Astrocyte (in vitro differentiated cells and primary cell): ENCODE measurements around the gene AP1B1. TPM values are rescaled to one million over a fixed set of nuclear protein-coding genes. Genes with fewer than 3 reads are reported as not detected.

Experiments used
- DNase-seq: peaks from one replicate; pipeline ENCODE4 v3.0.0-alpha.2; 2010; ENCODE audit warnings: low read depth
- FAIRE-seq: peaks from 2 replicates; lab custom pipeline; 2011; peaks lifted over from hg19 to GRCh38; lab: Jason Lieb, UNC
- H2AFZ ChIP-seq: 2 replicates; pipeline ENCODE4 v1.6.0; 2012; ENCODE audit warnings: low read depth, low read length, inconsistent platforms
- H3K27ac ChIP-seq: 2 replicates; pipeline ENCODE4 v1.5.1; 2011; ENCODE audit warnings: low read depth, low read length, inconsistent platforms
- H3K27me3 ChIP-seq: 2 replicates; pipeline ENCODE4 v1.6.0; 2011; ENCODE audit warnings: low read length, inconsistent platforms; ENCODE audit not compliant: insufficient read depth
- H3K36me3 ChIP-seq: 2 replicates; pipeline ENCODE4 v1.5.1; 2011; ENCODE audit warnings: low read length, inconsistent platforms; ENCODE audit not compliant: insufficient read depth
- H3K4me1 ChIP-seq: 2 replicates; pipeline ENCODE4 v1.5.1; 2011; ENCODE audit warnings: low read length, inconsistent platforms; ENCODE audit not compliant: insufficient read depth
- H3K4me2 ChIP-seq: 2 replicates; pipeline ENCODE4 v1.6.0; 2012; ENCODE audit warnings: low read length, inconsistent platforms
- H3K4me3 ChIP-seq: 2 replicates; pipeline ENCODE4 v1.5.1; 2011; ENCODE audit warnings: low read depth, mild to moderate bottlenecking, low read length, inconsistent platforms; ENCODE audit not compliant: insufficient read depth
- H3K79me2 ChIP-seq: 2 replicates; pipeline ENCODE4 v1.6.0; 2012; ENCODE audit warnings: mild to moderate bottlenecking, low read length, inconsistent platforms; ENCODE audit not compliant: insufficient read depth
- H3K9ac ChIP-seq: 2 replicates; pipeline ENCODE4 v1.6.0; 2012; ENCODE audit warnings: mild to moderate bottlenecking, low read length, inconsistent platforms
- H3K9me3 ChIP-seq: 2 replicates; pipeline ENCODE4 v1.5.1; 2012; ENCODE audit warnings: low read depth, mild to moderate bottlenecking, low read length, inconsistent platforms; ENCODE audit not compliant: insufficient read depth
- H4K20me1 ChIP-seq: 2 replicates; pipeline ENCODE4 v1.6.0; 2012; ENCODE audit warnings: low read length, inconsistent platforms; ENCODE audit not compliant: insufficient read depth
- H3K27ac Mint-ChIP-seq: one replicate; pipeline ENCODE4 v1.8.0; 2021; ENCODE audit warnings: mild to moderate bottlenecking, mixed read lengths; ENCODE audit not compliant: unreplicated experiment
- H3K27me3 Mint-ChIP-seq: one replicate; pipeline ENCODE4 v1.8.0; 2021; ENCODE audit warnings: low read depth, mixed read lengths; ENCODE audit not compliant: unreplicated experiment
- H3K36me3 Mint-ChIP-seq: one replicate; pipeline ENCODE4 v1.8.0; 2021; ENCODE audit warnings: low read depth, mixed read lengths; ENCODE audit not compliant: unreplicated experiment
- H3K4me1 Mint-ChIP-seq: one replicate; pipeline ENCODE4 v1.8.0; 2021; ENCODE audit warnings: low read depth, mixed read lengths; ENCODE audit not compliant: unreplicated experiment
- H3K4me3 Mint-ChIP-seq: one replicate; pipeline ENCODE4 v1.8.0; 2021; ENCODE audit warnings: mild to moderate bottlenecking, moderate library complexity, mixed read lengths; ENCODE audit not compliant: unreplicated experiment
- H3K9me3 Mint-ChIP-seq: one replicate; pipeline ENCODE4 v1.8.0; 2021; ENCODE audit warnings: mild to moderate bottlenecking, mixed read lengths; ENCODE audit not compliant: unreplicated experiment
- EZH2 ChIP-seq: IDR thresholded peaks from 2 replicates; pipeline ENCODE4 v1.6.1; 2012; ENCODE audit warnings: mild to moderate bottlenecking, low read length, inconsistent platforms; ENCODE audit not compliant: insufficient read depth
- total RNA-seq: library from RNA; stranded (reverse); gene quantifications from 2 replicates; pipeline ENCODE4 v1.2.1, GENCODE V29; 2021
- TF ChIP-seq, protein P1 (sequence below): IDR thresholded peaks from 2 replicates; pipeline ENCODE4 v1.5.1; 2011; ENCODE audit warnings: low read depth, mild to moderate bottlenecking, inconsistent platforms, low read length, moderate library complexity; ENCODE audit not compliant: insufficient read depth

AP1B1 gene
- total RNA-seq, 1 donor from 2014 or later, result 69.5 TPM

DNA sequence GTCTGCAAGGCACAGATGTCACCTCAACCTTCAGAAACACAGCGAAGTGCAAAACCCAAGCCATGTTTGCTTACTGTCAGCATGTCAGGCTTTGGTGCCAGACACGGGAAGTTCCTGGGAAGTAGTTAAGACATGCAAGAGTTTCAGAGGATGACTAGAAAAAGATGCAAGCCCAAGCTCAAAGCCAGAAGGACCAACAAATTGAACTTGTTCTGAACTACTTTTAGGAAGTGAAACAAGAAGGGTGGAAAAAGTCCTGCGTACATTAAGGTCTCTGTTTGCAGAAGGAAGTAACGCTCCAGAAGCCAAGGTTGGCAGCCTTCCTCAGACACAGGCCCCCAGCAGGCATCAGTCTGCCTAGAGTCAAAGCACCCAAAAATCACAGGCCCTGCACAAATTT, 2.6 kb downstream of the AP1B1 start:
- H3K27me3 Mint-ChIP-seq, result no peaks in the 10 kb centered on the region
- Histone ChIP-seq H2AFZ (no peak overlapping the region), H3K36me3 (peaks cover 4% of the 10 kb centered on the region), H3K27ac (no peak overlapping the region), H3K4me3 (no peak overlapping the region), H4K20me1 (peaks cover 58% of the 10 kb centered on the region), H3K4me2 (no peak overlapping the region), H3K9me3 (no peaks in the 10 kb centered on the region), H3K4me1 (peaks cover 16% of the 10 kb centered on the region), H3K27me3 (no peaks in the 10 kb centered on the region), H3K9ac (no peak overlapping the region), H3K79me2 (peaks cover 69% of the 10 kb centered on the region)
- peaks cover 2% of the 10 kb centered on the region for H3K36me3 Mint-ChIP-seq
- H3K4me1 Mint-ChIP-seq, result peaks cover 11% of the 10 kb centered on the region
- TF ChIP-seq, protein P1, sequence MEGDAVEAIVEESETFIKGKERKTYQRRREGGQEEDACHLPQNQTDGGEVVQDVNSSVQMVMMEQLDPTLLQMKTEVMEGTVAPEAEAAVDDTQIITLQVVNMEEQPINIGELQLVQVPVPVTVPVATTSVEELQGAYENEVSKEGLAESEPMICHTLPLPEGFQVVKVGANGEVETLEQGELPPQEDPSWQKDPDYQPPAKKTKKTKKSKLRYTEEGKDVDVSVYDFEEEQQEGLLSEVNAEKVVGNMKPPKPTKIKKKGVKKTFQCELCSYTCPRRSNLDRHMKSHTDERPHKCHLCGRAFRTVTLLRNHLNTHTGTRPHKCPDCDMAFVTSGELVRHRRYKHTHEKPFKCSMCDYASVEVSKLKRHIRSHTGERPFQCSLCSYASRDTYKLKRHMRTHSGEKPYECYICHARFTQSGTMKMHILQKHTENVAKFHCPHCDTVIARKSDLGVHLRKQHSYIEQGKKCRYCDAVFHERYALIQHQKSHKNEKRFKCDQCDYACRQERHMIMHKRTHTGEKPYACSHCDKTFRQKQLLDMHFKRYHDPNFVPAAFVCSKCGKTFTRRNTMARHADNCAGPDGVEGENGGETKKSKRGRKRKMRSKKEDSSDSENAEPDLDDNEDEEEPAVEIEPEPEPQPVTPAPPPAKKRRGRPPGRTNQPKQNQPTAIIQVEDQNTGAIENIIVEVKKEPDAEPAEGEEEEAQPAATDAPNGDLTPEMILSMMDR, result no peak
- TF ChIP-seq EZH2, result no peak
- no peaks in the 10 kb centered on the region for H3K9me3 Mint-ChIP-seq
- H3K27ac Mint-ChIP-seq, result no peak overlapping the region
- H3K4me3 Mint-ChIP-seq, result no peak overlapping the region
- no peak for FAIRE-seq
- no peak for DNase-seq

DNA sequence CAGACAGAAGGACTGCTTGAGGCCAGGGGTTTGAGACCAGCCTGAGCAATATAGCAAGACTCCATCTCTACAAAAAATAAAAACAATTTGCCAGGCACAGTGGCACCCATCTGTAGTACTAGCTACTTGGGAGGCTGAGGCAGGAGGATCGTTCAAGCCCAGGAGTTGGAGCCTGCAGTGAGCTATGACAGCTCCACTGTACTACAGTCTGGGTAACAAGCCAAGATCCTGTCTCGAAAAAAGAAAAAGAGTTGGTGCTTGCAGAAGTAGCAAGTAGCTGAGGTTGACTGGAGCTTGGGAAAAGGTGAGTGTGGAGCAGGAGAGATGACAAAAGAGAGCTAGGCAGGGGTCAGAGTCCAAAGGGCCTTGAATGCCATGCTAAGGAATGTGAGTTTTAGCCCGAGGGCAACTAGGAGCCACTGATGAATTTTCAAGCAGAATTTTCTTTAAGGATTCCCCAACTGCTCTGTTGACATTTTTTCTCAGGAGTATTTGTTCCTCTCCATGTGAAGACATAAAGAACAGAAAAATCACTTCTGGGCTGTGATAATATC, 3.1 kb downstream of the AP1B1 start:
- Histone ChIP-seq H3K9me3 (no peaks in the 10 kb centered on the region), H3K4me1 (peaks cover 16% of the 10 kb centered on the region), H3K4me2 (no peak overlapping the region), H4K20me1 (peaks cover 62% of the 10 kb centered on the region), H3K36me3 (peaks cover 4% of the 10 kb centered on the region), H3K9ac (no peak overlapping the region), H3K27me3 (no peaks in the 10 kb centered on the region), H3K4me3 (no peak overlapping the region), H3K27ac (no peak overlapping the region), H2AFZ (no peak overlapping the region), H3K79me2 (peaks cover 73% of the 10 kb centered on the region)
- no peaks in the 10 kb centered on the region for H3K27me3 Mint-ChIP-seq
- peaks cover 2% of the 10 kb centered on the region for H3K36me3 Mint-ChIP-seq
- H3K4me1 Mint-ChIP-seq, result peaks cover 15% of the 10 kb centered on the region
- H3K9me3 Mint-ChIP-seq, result no peaks in the 10 kb centered on the region
- DNase-seq, result no peak
- no peak for TF ChIP-seq EZH2
- TF ChIP-seq, protein P1, result no peak
- FAIRE-seq, result no peak
- no peak overlapping the region for H3K27ac Mint-ChIP-seq
- no peak overlapping the region for H3K4me3 Mint-ChIP-seq

DNA sequence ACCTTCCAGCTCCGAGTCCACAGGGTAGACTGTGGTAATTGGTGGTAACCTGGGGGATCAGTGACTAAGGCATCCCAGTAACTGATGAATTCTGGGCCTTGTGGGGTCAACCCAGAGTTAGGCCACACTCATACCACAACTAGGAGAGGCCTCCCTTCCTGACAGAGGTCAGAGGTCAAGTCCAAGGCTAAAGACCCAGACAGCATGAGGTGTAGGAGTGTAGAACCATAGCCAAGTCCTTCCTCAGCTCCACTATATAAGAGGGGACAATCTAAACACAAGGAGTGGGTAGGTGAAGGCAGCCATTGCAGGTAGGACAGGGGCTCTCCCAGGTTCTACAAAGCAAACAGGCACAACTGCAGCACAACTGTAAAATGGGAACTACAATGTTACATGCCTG, 4.6 kb downstream of the AP1B1 start:
- Histone ChIP-seq H3K27me3 (no peaks in the 10 kb centered on the region), H3K4me2 (no peak overlapping the region), H3K4me1 (peaks cover 12% of the 10 kb centered on the region), H3K4me3 (no peak overlapping the region), H3K27ac (no peak overlapping the region), H4K20me1 (peaks cover 77% of the 10 kb centered on the region), H2AFZ (no peak overlapping the region), H3K79me2 (peaks cover 87% of the 10 kb centered on the region), H3K9me3 (no peaks in the 10 kb centered on the region), H3K36me3 (peaks cover 4% of the 10 kb centered on the region), H3K9ac (no peak overlapping the region)
- DNase-seq (no peak), FAIRE-seq (no peak)
- H3K4me1 Mint-ChIP-seq, result peaks cover 16% of the 10 kb centered on the region
- H3K36me3 Mint-ChIP-seq, result peaks cover 4% of the 10 kb centered on the region
- no peaks in the 10 kb centered on the region for H3K27me3 Mint-ChIP-seq
- no peak overlapping the region for H3K27ac Mint-ChIP-seq
- no peak overlapping the region for H3K4me3 Mint-ChIP-seq
- TF ChIP-seq EZH2, result no peak
- TF ChIP-seq, protein P1, result no peak
- H3K9me3 Mint-ChIP-seq, result no peaks in the 10 kb centered on the region
